Spleen (tissue), 11 donors: Measurements from ENCODE around the gene CCNQ. TPM values are rescaled to one million over a fixed set of nuclear protein-coding genes. Genes with fewer than 3 reads are reported as not detected.

ENCODE experiments used
- DNase-seq: peaks from one replicate; pipeline ENCODE4 v3.0.0-alpha.2; 2020
- H3K27ac ChIP-seq, 8 donors: fragments of 200-600 bp; sonication (generic) in 7 of 8; 1 replicate in 4 of 8; 2 replicates in 4 of 8; pipeline versions ENCODE4 v1.5.0 to v1.8.0; 2016 to 2021; ENCODE audit warnings: inconsistent platforms in 4 of 8, mild to moderate bottlenecking in 4 of 8, moderate library complexity in 1 of 8
- H3K27me3 ChIP-seq, 7 donors: fragments of 200-600 bp; sonication (generic) in 6 of 7; replicated peaks in 1 of 7; 1 replicate in 4 of 7; 2 replicates in 3 of 7; pipeline versions ENCODE4 v1.5.0 to v1.8.0; 2016 to 2021; ENCODE audit warnings: inconsistent platforms in 3 of 7, mild to moderate bottlenecking in 1 of 7
- H3K36me3 ChIP-seq, 6 donors: fragments of 200-600 bp; sonication (generic) in 5 of 6; 1 replicate in 4 of 6; 2 replicates in 2 of 6; pipeline versions ENCODE4 v1.5.0 to v1.8.0; 2016 to 2021; ENCODE audit warnings: inconsistent platforms in 2 of 6
- H3K4me1 ChIP-seq, 6 donors: fragments of 200-600 bp; sonication (generic) in 5 of 6; 1 replicate in 3 of 6; 2 replicates in 3 of 6; pipeline versions ENCODE4 v1.5.0 to v1.8.0; 2016 to 2021; ENCODE audit warnings: inconsistent platforms in 3 of 6
- H3K4me3 ChIP-seq, 8 donors: fragments of 200-600 bp; sonication (generic) in 7 of 8; 1 replicate in 4 of 8; 2 replicates in 4 of 8; pipeline versions ENCODE4 v1.5.0 to v1.8.0; 2016 to 2021; ENCODE audit warnings: inconsistent platforms in 4 of 8, mild to moderate bottlenecking in 4 of 8, moderate library complexity in 2 of 8
- H3K9me3 ChIP-seq, 8 donors: fragments of 200-600 bp; sonication (generic) in 7 of 8; 1 replicate in 4 of 8; 2 replicates in 4 of 8; pipeline versions ENCODE4 v1.5.0 to v1.8.0; 2016 to 2021; ENCODE audit warnings: inconsistent platforms in 4 of 8
- POLR2A ChIP-seq, 3 donors: fragments of 450-650 bp; IDR thresholded peaks; one replicate each; pipeline ENCODE4 v1.5.1; 2017; ENCODE audit warnings: antibody characterized with exemption in 3 of 3, mild to moderate bottlenecking in 1 of 3
- POLR2AphosphoS5 ChIP-seq, 3 donors: sonication (generic); formaldehyde crosslinking; IDR thresholded peaks; one replicate each; pipeline ENCODE4 v1.5.1; 2017; ENCODE audit warnings: antibody characterized with exemption in 3 of 3
- WGBS, 5 donors: extraction: QIAGEN DNeasy Blood & Tissue Kit in 3 of 5; methylation state at CpG; one replicate each; pipeline versions ENCODE4 v1.1.5 to v1.1.7; 2013 to 2018; 5-methylcytosine and 5-hydroxymethylcytosine counted together
- intact Hi-C: fragments of 100-400 bp; cut with DNase I; formaldehyde crosslinking; loops from one replicate; pipeline ENCODE4 v1.15.0; 2023; ENCODE audit warnings: low total_unique reads
- polyA plus RNA-seq, 3 donors: library from polyadenylated mRNA; stranded (reverse); fragments of 200-250 nt; gene quantifications; one replicate each; pipeline ENCODE4 v1.2.1, GENCODE V29; 2013
- total RNA-seq, 7 donors: library from RNA; depleted of rRNA in 3 of 7; stranded (reverse); fragments of >200 nt in 3 of 7; fragmentation: NEBNext Ultra II Directional in 4 of 7; extraction: Animal tissue kit (Norgen Biotek cat#: 25700) in 4 of 7; gene quantifications; one replicate each; pipeline versions ENCODE4 v1.1.0 to v1.2.1, GENCODE V29; 2016 to 2021
- TF ChIP-seq, protein P1 (sequence below), 11 experiments: fragments of 200-600 bp in 7 of 11; fragments of 450-650 bp in 4 of 11; sonication (generic) in 4 of 11; IDR thresholded peaks in 8 of 11; conservative IDR thresholded peaks in 3 of 11; 1 replicate in 7 of 11; 2 replicates in 4 of 11; pipeline versions ENCODE4 v1.4.0 to v1.8.0; 2016 to 2021; ENCODE audit warnings: antibody characterized with exemption in 11 of 11, inconsistent platforms in 4 of 11, mild to moderate bottlenecking in 1 of 11
- donor health status: healthy with polysubstance abuse.
- donor health status: DM: no; HTN: no; CAD: no; lungs with moderate emphysema.
- donor health status: DM: no; HTN: no; CAD: no.
- donor health status: Bipolar disorder and iron deficiency.
- donor health status: healthy.
- donor health status: DM: no; HTN: no; CAD: no.
- donor health status: DM: yes; HTN: yes; CAD: no.

The CCNQ gene
- total and polyA plus RNA-seq, 10 donors: 17.5 to 67.3 (median 26.5) TPM

- intact Hi-C loops: no loop called here
- H3K4me3 ChIP-seq: no peak overlapping the region
- H3K27me3 ChIP-seq: peaks cover 0 to 13% (median 0%) of the 10 kb centered on the region in 7 donors
- no peaks in the 10 kb centered on the region for H3K36me3 ChIP-seq
- no peak for DNase-seq
- no peaks in the 10 kb centered on the region for H3K4me1 ChIP-seq
- no peaks in the 10 kb centered on the region for H3K9me3 ChIP-seq
- no peak for TF ChIP-seq POLR2AphosphoS5 (IDR thresholded peaks at IDR 0.05)
- H3K27ac ChIP-seq: no peak overlapping the region
- WGBS, 5 donors: 51 to 68% (median 65%) methylated on average over 3 to 6 of the region's 6 CpGs
Observed at GRCh38 chrX:153571534-153571908, 27.4 kb downstream of the CCNQ start.

DNA sequence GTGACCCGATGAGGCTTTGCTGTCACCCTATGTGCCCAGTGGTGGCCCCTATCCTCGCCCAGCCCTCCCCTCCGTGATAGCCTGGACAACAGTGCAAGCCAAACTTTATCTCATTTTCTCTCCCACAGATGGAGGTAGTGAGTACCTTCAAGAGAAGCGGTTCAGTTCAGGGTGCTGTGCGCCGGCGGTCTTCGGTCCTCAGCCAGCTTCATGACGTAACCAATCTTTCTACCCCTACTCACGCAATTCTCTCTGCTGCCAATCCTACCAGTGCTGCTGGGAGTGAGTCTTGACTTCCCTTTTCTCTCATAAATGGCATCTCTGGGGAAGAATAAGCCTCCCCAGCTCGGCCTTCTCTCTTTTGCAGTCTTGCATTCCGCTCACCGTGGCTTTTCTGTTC, 29.5 kb downstream of the CCNQ start:
- no peaks in the 10 kb centered on the region for H3K9me3 ChIP-seq
- 70 to 85% (median 78%) methylated on average over 9 to 13 of the region's 13 CpGs for WGBS, 5 donors
- no peak overlapping the region for H3K27ac ChIP-seq
- H3K4me1 ChIP-seq: no peaks in the 10 kb centered on the region
- no peak overlapping the region for H3K4me3 ChIP-seq
- DNase-seq: no peak
- intact Hi-C loops: no loop called here
- no peaks in the 10 kb centered on the region for H3K36me3 ChIP-seq
- TF ChIP-seq POLR2AphosphoS5 (IDR thresholded peaks at IDR 0.05) (no peak), POLR2A (IDR thresholded peaks at IDR 0.05) (no peak)
- TF ChIP-seq, protein P1, sequence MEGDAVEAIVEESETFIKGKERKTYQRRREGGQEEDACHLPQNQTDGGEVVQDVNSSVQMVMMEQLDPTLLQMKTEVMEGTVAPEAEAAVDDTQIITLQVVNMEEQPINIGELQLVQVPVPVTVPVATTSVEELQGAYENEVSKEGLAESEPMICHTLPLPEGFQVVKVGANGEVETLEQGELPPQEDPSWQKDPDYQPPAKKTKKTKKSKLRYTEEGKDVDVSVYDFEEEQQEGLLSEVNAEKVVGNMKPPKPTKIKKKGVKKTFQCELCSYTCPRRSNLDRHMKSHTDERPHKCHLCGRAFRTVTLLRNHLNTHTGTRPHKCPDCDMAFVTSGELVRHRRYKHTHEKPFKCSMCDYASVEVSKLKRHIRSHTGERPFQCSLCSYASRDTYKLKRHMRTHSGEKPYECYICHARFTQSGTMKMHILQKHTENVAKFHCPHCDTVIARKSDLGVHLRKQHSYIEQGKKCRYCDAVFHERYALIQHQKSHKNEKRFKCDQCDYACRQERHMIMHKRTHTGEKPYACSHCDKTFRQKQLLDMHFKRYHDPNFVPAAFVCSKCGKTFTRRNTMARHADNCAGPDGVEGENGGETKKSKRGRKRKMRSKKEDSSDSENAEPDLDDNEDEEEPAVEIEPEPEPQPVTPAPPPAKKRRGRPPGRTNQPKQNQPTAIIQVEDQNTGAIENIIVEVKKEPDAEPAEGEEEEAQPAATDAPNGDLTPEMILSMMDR (IDR thresholded peaks at IDR 0.05 in 8 of 11, conservative IDR thresholded peaks at IDR 0.05 in 3 of 11): no peak
- H3K27me3 ChIP-seq: peaks cover 0 to 10% (median 0%) of the 10 kb centered on the region in 7 donors

DNA sequence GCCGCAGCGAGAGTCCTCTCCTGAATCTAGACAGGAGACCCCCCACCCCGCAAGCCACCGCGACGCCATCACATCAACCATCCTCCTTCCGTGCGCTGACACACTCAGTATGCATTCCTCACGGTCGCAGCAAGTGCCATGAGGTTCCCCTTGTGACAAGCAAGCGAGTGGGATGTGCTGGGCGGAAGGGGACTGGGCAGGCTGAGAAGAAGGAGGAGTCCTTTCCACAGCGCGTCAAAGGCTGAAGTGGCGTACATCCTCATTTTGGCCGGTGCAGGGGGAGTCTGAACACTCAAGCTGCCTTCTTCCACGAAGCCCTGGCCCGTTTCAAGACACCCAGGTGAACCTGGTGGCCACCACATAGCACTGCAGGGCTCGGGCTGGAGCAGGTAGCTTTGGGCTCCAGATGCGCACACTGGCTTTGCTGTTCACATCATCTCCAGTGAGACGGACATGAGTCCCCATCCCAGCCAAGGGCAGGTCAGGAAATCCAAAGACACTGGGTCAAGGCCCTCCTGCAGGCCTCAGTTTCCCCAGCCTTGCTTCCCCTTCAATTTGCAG, 30.4 kb downstream of the CCNQ start:
- Histone ChIP-seq H3K36me3 (no peaks in the 10 kb centered on the region), H3K9me3 (no peaks in the 10 kb centered on the region), H3K27ac (no peak overlapping the region), H3K4me3 (no peak overlapping the region), H3K4me1 (no peaks in the 10 kb centered on the region), H3K27me3 (peaks cover 0 to 5% (median 0%) of the 10 kb centered on the region in 7 donors)
- WGBS, 5 donors: 81 to 97% (median 84%) methylated on average over 5 to 21 of the region's 21 CpGs
- DNase-seq: no peak
- intact Hi-C loops: no loop called here
- TF ChIP-seq POLR2A (IDR thresholded peaks at IDR 0.05) (no peak), POLR2AphosphoS5 (IDR thresholded peaks at IDR 0.05) (no peak)
- TF ChIP-seq, protein P1 (IDR thresholded peaks at IDR 0.05 in 8 of 11, conservative IDR thresholded peaks at IDR 0.05 in 3 of 11): no peak

- intact Hi-C loops: no loop called here
- H3K9me3 ChIP-seq: no peaks in the 10 kb centered on the region
Observed at GRCh38 chrX:153565996-153566580, 32.9 kb downstream of the CCNQ start.

More at GRCh38 chrX:153565996-153566580, 32.9 kb downstream of the CCNQ start:
- H3K4me1 ChIP-seq: no peaks in the 10 kb centered on the region
- H3K4me3 ChIP-seq: no peak overlapping the region
- WGBS, 5 donors: 74 to 85% (median 76%) methylated on average over 3 to 9 of the region's 9 CpGs
- no peak overlapping the region for H3K27ac ChIP-seq
- H3K36me3 ChIP-seq: no peaks in the 10 kb centered on the region
- TF ChIP-seq POLR2AphosphoS5 (IDR thresholded peaks at IDR 0.05) (no peak), POLR2A (IDR thresholded peaks at IDR 0.05) (no peak)
- TF ChIP-seq, protein P1 (IDR thresholded peaks at IDR 0.05 in 8 of 11, conservative IDR thresholded peaks at IDR 0.05 in 3 of 11): no peak
- no peak for DNase-seq
- H3K27me3 ChIP-seq: no peaks in the 10 kb centered on the region
